ENCODE measurements around the gene CAMTA1.
A peak's percentile ranks its signal among the peaks of the same experiment; 100 is the strongest.

The CAMTA1 gene

GRCh38 chr1:7549277-7550161 lies 764.3 kb downstream of the CAMTA1 start (continued):
- no peak for TF ChIP-seq REST (tag by site-specific recombination; IDR thresholded peaks at IDR 0.05)
- TF ChIP-seq KLF16 (tag by site-specific recombination; IDR thresholded peaks at IDR 0.05): no peak
- no peak for TF ChIP-seq ZBTB11 (tag by site-specific recombination; conservative IDR thresholded peaks at IDR 0.05; ENCODE audit: low read depth)

GRCh38 chr1:7550261-7550865 lies 765.1 kb downstream of the CAMTA1 start:
- POLR2A ChIA-PET: no interaction called here
- peak overlapping the region; percentile 8; the same call in 1 of the 2 replicates for H3K27ac ChIP-seq (ENCODE audit: extremely low read depth, low read depth, low read length)

More at GRCh38 chr1:7550261-7550865, 765.1 kb downstream of the CAMTA1 start:
- Histone ChIP-seq H3K9me3 (ENCODE audit: control insufficient read depth, insufficient read depth, low read depth, low read length) (no peaks in the 10 kb centered on the region), H3K36me3 (ENCODE audit: control insufficient read depth in 2 of 2, insufficient read depth in 1 of 2, low read length in 2 of 2) (no peaks in the 10 kb centered on the region), H3K4me1 (ENCODE audit: control insufficient read depth, insufficient read depth, low read length) (peaks cover 4% of the 10 kb centered on the region; the same call in 1 of the 2 replicates), H3K4me3 (ENCODE audit: low read depth, low read length) (no peak overlapping the region)
- no peak for TF ChIP-seq ZSCAN5A (tag by site-specific recombination; IDR thresholded peaks at IDR 0.05)
- TF ChIP-seq HOXD13 (CRISPR knock-in tag; IDR thresholded peaks at IDR 0.05; ENCODE audit: borderline replicate concordance): no peak
- peak; percentile 48; the same call in 1 of the 2 replicates for TF ChIP-seq SP3 (tag by site-specific recombination; IDR thresholded peaks at IDR 0.05)
- no peak for TF ChIP-seq ZNF157 (tag by site-specific recombination; IDR thresholded peaks at IDR 0.05)
- TF ChIP-seq ZNF324 (tag by site-specific recombination; IDR thresholded peaks at IDR 0.05): no peak
- TF ChIP-seq ZBTB26 (tag by site-specific recombination; optimal IDR thresholded peaks at IDR 0.05): peak; percentile 6
- TF ChIP-seq ZBTB20 (tag by site-specific recombination; IDR thresholded peaks at IDR 0.05): no peak
- TF ChIP-seq KLF17 (tag by site-specific recombination; IDR thresholded peaks at IDR 0.05): no peak
- TF ChIP-seq ZNF10 (tag by site-specific recombination; IDR thresholded peaks at IDR 0.05): no peak
- TF ChIP-seq KLF9 (tag by site-specific recombination; IDR thresholded peaks at IDR 0.05; ENCODE audit: low read depth): 0 out of 2 replicates have a peak, but pooled peaks have one; percentile 21
- no peak for TF ChIP-seq PBX3 (CRISPR knock-in tag; IDR thresholded peaks at IDR 0.05)
- TF ChIP-seq ZNF449 (tag by site-specific recombination; IDR thresholded peaks at IDR 0.05): no peak
- no peak for TF ChIP-seq ZNF623 (tag by site-specific recombination; IDR thresholded peaks at IDR 0.05)
- no peak for TF ChIP-seq ZNF501 (tag by site-specific recombination; IDR thresholded peaks at IDR 0.05)
- peak; percentile 41; the same call in 1 of the 2 replicates for TF ChIP-seq EGR2 (tag by site-specific recombination; IDR thresholded peaks at IDR 0.05; ENCODE audit: low read depth)
- no peak for TF ChIP-seq ZNF76 (tag by site-specific recombination; IDR thresholded peaks at IDR 0.05; ENCODE audit: borderline replicate concordance, low read depth)
- peak; percentile 24; the same call in 1 of the 2 replicates for TF ChIP-seq KLF1 (tag by site-specific recombination; IDR thresholded peaks at IDR 0.05)
- CTCF ChIA-PET: no interaction called here

Measured in HEK293 (cell line).